A549 (cell line): ENCODE results near the gene NUDC. TPM values are rescaled to one million over a fixed set of nuclear protein-coding genes. Genes with fewer than 3 reads are reported as not detected.

Experiments
- ATAC-seq, 2 experiments: fragments of 200-7000 bp in 1 of 2; fragments of >200 bp in 1 of 2; cut with Nextera tagmentation in 1 of 2; cut with Tn5 transposase in 1 of 2; 3 replicates each; pipeline versions ENCODE4 v1.8.0 to v1.9.1; 2018 to 2020; ENCODE audit warnings: mild to moderate bottlenecking in 1 of 2, moderate library complexity in 1 of 2
- CTCF ChIA-PET: fragments of 300-600 bp; sonication (Branson Sonifier 250); formaldehyde crosslinking; extraction: SDS; loops from one replicate; lab custom pipeline; 2021; ENCODE audit warnings: antibody characterized with exemption, inconsistent platforms; lab: Yijun Ruan, JAX
- POLR2A ChIA-PET: fragments of 350-600 bp; formaldehyde crosslinking; extraction: SDS; loops from one replicate; lab custom pipeline; 2021; ENCODE audit warnings: antibody characterized with exemption, inconsistent platforms; lab: Yijun Ruan, JAX
- DNase-seq, 2 experiments: peaks; one replicate each; pipeline versions ENCODE4 v3.0.0 to v3.0.0-alpha.2; 2011 to 2016; ENCODE audit warnings: low read depth in 1 of 2, low spot score in 1 of 2
- FAIRE-seq: peaks from 2 replicates; lab custom pipeline; 2011; peaks lifted over from hg19 to GRCh38; lab: Jason Lieb, UNC
- H3K27ac ChIP-seq, 2 experiments: fragments of >200 bp; sonication (Bioruptor Twin); formaldehyde crosslinking; 3 replicates each; pipeline ENCODE4 v1.5.1; 2016 to 2017
- H3K4me1 ChIP-seq: fragments of >200 bp; sonication (Bioruptor Twin); formaldehyde crosslinking; 3 replicates; pipeline ENCODE4 v1.6.1; 2016
- H3K4me2 ChIP-seq: fragments of >200 bp; sonication (Bioruptor Twin); formaldehyde crosslinking; 3 replicates; pipeline ENCODE4 v1.6.1; 2016
- H3K4me3 ChIP-seq: fragments of >200 bp; sonication (Bioruptor Twin); formaldehyde crosslinking; 3 replicates; pipeline ENCODE4 v1.5.1; 2016
- H3K9me3 ChIP-seq: fragments of >200 bp; sonication (Bioruptor Twin); formaldehyde crosslinking; 3 replicates; pipeline ENCODE4 v1.6.1; 2016
- ATOH8 ChIP-seq: fragments of 250-450 bp; sonication (Bioruptor Pico); IDR thresholded peaks from 2 replicates; pipeline ENCODE4 v1.5.0; 2020; ENCODE audit warnings: low read depth, mild to moderate bottlenecking, moderate library complexity
- BHLHE40 ChIP-seq: IDR thresholded peaks from 2 replicates; pipeline ENCODE4 v1.6.1; 2012; ENCODE audit warnings: low read depth, low read length, inconsistent platforms
- CEBPB ChIP-seq, 2 experiments: fragments of >200 bp in 1 of 2; sonication (Bioruptor Twin) in 1 of 2; formaldehyde crosslinking in 1 of 2; IDR thresholded peaks; 2 replicates each; pipeline ENCODE4 v1.6.1; 2012 to 2016
- EP300 ChIP-seq, 2 experiments: fragments of >200 bp; sonication (Bioruptor Twin); formaldehyde crosslinking; IDR thresholded peaks; 2 replicates in 1 of 2; 3 replicates in 1 of 2; pipeline ENCODE4 v1.6.1; 2016 to 2017
- FOSB ChIP-seq: fragments of 250-450 bp; sonication (Bioruptor Pico); IDR thresholded peaks from 2 replicates; pipeline ENCODE4 v1.5.0; 2020; ENCODE audit warnings: mild to moderate bottlenecking, moderate library complexity
- FOSL2 ChIP-seq, 2 experiments: fragments of 450-650 bp in 1 of 2; fragments of >200 bp in 1 of 2; sonication (Bioruptor Twin) in 1 of 2; formaldehyde crosslinking; IDR thresholded peaks; 2 replicates each; pipeline versions ENCODE4 v1.5.0 to v1.6.1; 2016 to 2020; ENCODE audit warnings: mild to moderate bottlenecking in 1 of 2, moderate library complexity in 1 of 2
- HEYL ChIP-seq: fragments of 250-450 bp; sonication (Bioruptor Pico); IDR thresholded peaks from 2 replicates; pipeline ENCODE4 v1.8.0; 2021; ENCODE audit warnings: mild to moderate bottlenecking, moderate library complexity
- HOXA7 ChIP-seq: fragments of 250-450 bp; sonication (Bioruptor Pico); IDR thresholded peaks from 2 replicates; pipeline ENCODE4 v1.5.0; 2020; ENCODE audit warnings: mild to moderate bottlenecking, moderate library complexity
- HOXB5 ChIP-seq: fragments of 250-450 bp; sonication (Bioruptor Pico); IDR thresholded peaks from 2 replicates; pipeline ENCODE4 v1.5.0; 2020; ENCODE audit warnings: mild to moderate bottlenecking, moderate library complexity
- JUN ChIP-seq, 2 experiments: fragments of >200 bp; sonication (Bioruptor Twin); formaldehyde crosslinking; IDR thresholded peaks; 2 replicates in 1 of 2; 3 replicates in 1 of 2; pipeline ENCODE4 v1.6.1; 2016 to 2017
- MAFK ChIP-seq: fragments of 450-650 bp; IDR thresholded peaks from 2 replicates; pipeline ENCODE4 v1.6.1; 2014; ENCODE audit not compliant: partially characterized antibody
- MAX ChIP-seq: IDR thresholded peaks from 2 replicates; pipeline ENCODE4 v1.6.1; 2012
- MAZ ChIP-seq: fragments of 150-350 bp; IDR thresholded peaks from 2 replicates; pipeline ENCODE4 v1.6.1; 2014; ENCODE audit warnings: antibody characterized with exemption, low read depth, low read length, borderline replicate concordance
- NR3C1 ChIP-seq: fragments of >200 bp; sonication (Bioruptor Twin); formaldehyde crosslinking; IDR thresholded peaks from 3 replicates; pipeline ENCODE4 v1.6.1; 2017
- PHF8 ChIP-seq: fragments of 200-600 bp; sonication (generic); IDR thresholded peaks from 2 replicates; pipeline ENCODE4 v1.6.1; 2016; ENCODE audit warnings: low read depth, mild to moderate bottlenecking, antibody characterized with exemption, moderate library complexity, borderline replicate concordance
- SREBF2 ChIP-seq: fragments of 450-650 bp; IDR thresholded peaks from 2 replicates; pipeline ENCODE4 v1.6.1; 2014; ENCODE audit warnings: mild to moderate bottlenecking, moderate library complexity
- ZSCAN20 ChIP-seq: fragments of 250-450 bp; sonication (Bioruptor Pico); IDR thresholded peaks from 2 replicates; pipeline ENCODE4 v1.8.0; 2022; ENCODE audit warnings: mild to moderate bottlenecking, moderate library complexity
- WGBS: methylation state at CpG from one replicate; pipeline ENCODE4 v1.1.6; 2017; ENCODE audit errors: missing lambda C conversion rate; 5-methylcytosine and 5-hydroxymethylcytosine counted together
- polyA plus RNA-seq, 4 experiments: library from polyadenylated mRNA; depleted of rRNA in 3 of 4; stranded (reverse); fragments of >200 nt; fragmentation: RNase III in 1 of 4; extraction: RNeasy Plus Mini Kit Qiagen cat#74134 plus additional on column Dnase treatment in 1 of 4; gene quantifications; 2 replicates in 3 of 4; 3 replicates in 1 of 4; pipeline ENCODE4 v1.2.3, GENCODE V29; 2011 to 2017
- TF ChIP-seq, protein P1 (sequence below): fragments of 450-650 bp; IDR thresholded peaks from 2 replicates; pipeline ENCODE4 v1.6.1; 2014; ENCODE audit warnings: antibody characterized with exemption
- TF ChIP-seq, protein P2 (sequence below): fragments of 250-450 bp; sonication (Bioruptor Pico); IDR thresholded peaks from 2 replicates; pipeline ENCODE4 v1.5.0; 2021; ENCODE audit warnings: mild to moderate bottlenecking, moderate library complexity, borderline replicate concordance
- TF ChIP-seq, protein P3 (sequence below): fragments of >200 bp; sonication (Bioruptor Twin); formaldehyde crosslinking; IDR thresholded peaks from 2 replicates; pipeline ENCODE4 v1.6.1; 2016

NUDC gene
- polyA plus RNA-seq, 2 of the 4 experiments (the other 2 are of a cell fraction) = 79.0 to 133 TPM

- POLR2A ChIA-PET = no interaction called here
- ATAC-seq = peak; percentile 68 to 78; a peak in 5 of 6 replicates
- TF ChIP-seq HOXA7 (CRISPR knock-in tag) = no peak
- TF ChIP-seq MAFK = no peak
- TF ChIP-seq, protein P1, sequence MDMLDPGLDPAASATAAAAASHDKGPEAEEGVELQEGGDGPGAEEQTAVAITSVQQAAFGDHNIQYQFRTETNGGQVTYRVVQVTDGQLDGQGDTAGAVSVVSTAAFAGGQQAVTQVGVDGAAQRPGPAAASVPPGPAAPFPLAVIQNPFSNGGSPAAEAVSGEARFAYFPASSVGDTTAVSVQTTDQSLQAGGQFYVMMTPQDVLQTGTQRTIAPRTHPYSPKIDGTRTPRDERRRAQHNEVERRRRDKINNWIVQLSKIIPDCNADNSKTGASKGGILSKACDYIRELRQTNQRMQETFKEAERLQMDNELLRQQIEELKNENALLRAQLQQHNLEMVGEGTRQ = no peak
- TF ChIP-seq, protein P2, sequence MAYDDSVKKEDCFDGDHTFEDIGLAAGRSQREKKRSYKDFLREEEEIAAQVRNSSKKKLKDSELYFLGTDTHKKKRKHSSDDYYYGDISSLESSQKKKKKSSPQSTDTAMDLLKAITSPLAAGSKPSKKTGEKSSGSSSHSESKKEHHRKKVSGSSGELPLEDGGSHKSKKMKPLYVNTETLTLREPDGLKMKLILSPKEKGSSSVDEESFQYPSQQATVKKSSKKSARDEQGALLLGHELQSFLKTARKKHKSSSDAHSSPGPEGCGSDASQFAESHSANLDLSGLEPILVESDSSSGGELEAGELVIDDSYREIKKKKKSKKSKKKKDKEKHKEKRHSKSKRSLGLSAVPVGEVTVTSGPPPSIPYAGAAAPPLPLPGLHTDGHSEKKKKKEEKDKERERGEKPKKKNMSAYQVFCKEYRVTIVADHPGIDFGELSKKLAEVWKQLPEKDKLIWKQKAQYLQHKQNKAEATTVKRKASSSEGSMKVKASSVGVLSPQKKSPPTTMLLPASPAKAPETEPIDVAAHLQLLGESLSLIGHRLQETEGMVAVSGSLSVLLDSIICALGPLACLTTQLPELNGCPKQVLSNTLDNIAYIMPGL (CRISPR knock-in tag) = no peak
- no peak for TF ChIP-seq BHLHE40
- TF ChIP-seq MAX = peak; percentile 14; the same call in 1 of the 2 replicates
- no peak for TF ChIP-seq HOXB5 (CRISPR knock-in tag)
- TF ChIP-seq SREBF2 = no peak
- TF ChIP-seq ATOH8 (CRISPR knock-in tag) = no peak
- no peak for TF ChIP-seq MAZ
- no peak for TF ChIP-seq HEYL (CRISPR knock-in tag)
- peak; percentile 67 to 92; a peak in 3 of 4 replicates for TF ChIP-seq CEBPB (IDR thresholded peaks at IDR 0.05)
- TF ChIP-seq FOSL2 (IDR thresholded peaks at IDR 0.05) = no peak
- TF ChIP-seq FOSL2 (CRISPR knock-in tag; IDR thresholded peaks at IDR 0.05) = peak; percentile 36; the same call in 1 of the 2 replicates
- TF ChIP-seq FOSB = no peak
- 6% methylated on average over 3 of the region's 3 CpGs for WGBS
- no peak for FAIRE-seq
- DNase-seq = peak; percentile 32 to 61
- Histone ChIP-seq H3K4me1 (peaks cover 25% of the 10 kb centered on the region), H3K9me3 (no peaks in the 10 kb centered on the region), H3K27ac (peak overlapping the region; percentile 51 to 65; a peak in 3 of 6 replicates), H3K4me3 (no peak overlapping the region), H3K4me2 (peak overlapping the region; percentile 36)
- CTCF ChIA-PET = interaction anchor here (0.6 to 3.0 kb wide), 5 partner anchors 23 to 331 kb away, joined by 3 to 16 read pairs (median 4); no protein-coding TSS in a partner anchor
Observed at GRCh38 chr1:26961826-26962225, 40.3 kb downstream of the NUDC start.

DNA sequence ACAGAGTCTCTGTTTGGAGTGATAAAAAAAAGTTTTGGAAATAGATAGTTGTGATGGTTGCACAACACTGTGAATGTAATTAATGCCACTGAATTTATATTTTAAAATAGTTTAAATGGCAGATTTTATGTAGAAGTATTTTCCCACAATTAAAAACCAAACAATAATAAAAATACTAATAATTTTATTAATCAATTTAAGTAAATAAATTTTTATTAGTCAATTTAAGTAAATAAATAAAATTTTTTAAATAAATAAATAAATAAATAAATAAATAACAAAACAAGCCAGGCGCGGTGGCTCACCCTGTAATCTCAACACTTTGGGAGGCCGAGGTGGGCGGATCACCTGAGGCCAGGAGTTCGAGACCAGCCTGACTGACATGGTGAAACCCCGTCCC lies 43.7 kb downstream of the NUDC start:
- H3K9me3 ChIP-seq = no peaks in the 10 kb centered on the region
- DNase-seq = no peak
- no peak for ATAC-seq
- TF ChIP-seq PHF8 (no peak), EP300 (IDR thresholded peaks at IDR 0.05) (no peak), JUN (IDR thresholded peaks at IDR 0.05) (no peak), NR3C1 (no peak), FOSL2 (IDR thresholded peaks at IDR 0.05) (no peak), FOSL2 (CRISPR knock-in tag; IDR thresholded peaks at IDR 0.05) (no peak), ZSCAN20 (no peak)
- TF ChIP-seq, protein P3, sequence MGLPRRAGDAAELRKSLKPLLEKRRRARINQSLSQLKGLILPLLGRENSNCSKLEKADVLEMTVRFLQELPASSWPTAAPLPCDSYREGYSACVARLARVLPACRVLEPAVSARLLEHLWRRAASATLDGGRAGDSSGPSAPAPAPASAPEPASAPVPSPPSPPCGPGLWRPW = no peak
- TF ChIP-seq, protein P2 (CRISPR knock-in tag) = no peak
- CTCF ChIA-PET = interaction anchor here (3.3 to 5.6 kb wide), 4 partner anchors 9 to 31 kb away, joined by 26 to 188 read pairs (median 58); partner anchors contain the start of gene TRNP1
- FAIRE-seq = no peak
- peaks cover 39% of the 10 kb centered on the region for H3K4me1 ChIP-seq
- no peak overlapping the region; a peak in 1 of 6 replicates for H3K27ac ChIP-seq
- POLR2A ChIA-PET = no interaction called here
- WGBS = 84% methylated on average over 6 of the region's 6 CpGs
- no peak overlapping the region for H3K4me2 ChIP-seq
- H3K4me3 ChIP-seq = no peak overlapping the region
